AG04450 (cell line): Measurements from ENCODE around the gene TNN. TPM values are rescaled to one million over a fixed set of nuclear protein-coding genes. Genes with fewer than 3 reads are reported as not detected.

Experiments used
- polyA plus RNA-seq: library from polyadenylated mRNA; depleted of rRNA; stranded (reverse); fragments of >200 nt; gene quantifications from 2 replicates; pipeline ENCODE4 v1.2.3, GENCODE V29; 2011; rRNA removed
- small RNA-seq: library from RNA; depleted of rRNA; stranded (forward); fragments of <200 nt; gene quantifications from one replicate; pipeline ENCODE3, GENCODE V24; 2012; ENCODE audit warnings: low read depth; ENCODE audit not compliant: insufficient read length

TNN gene
- polyA plus RNA-seq, 1 experiment = not detected

Small RNAs within 50 kb of the gene (small RNA-seq; reads per million reads assigned to genes)
- not detected for gene RF00019

Other genes with a start within 250 kb of the TNN start
- 53.8 and 71.2 TPM in 2 replicates for gene CACYBP, start 67.9 kb upstream of the TNN start, polyA plus RNA-seq
- gene MRPS14, start 44.4 kb upstream of the TNN start, polyA plus RNA-seq = 37.4 and 40.8 TPM in 2 replicates
- gene KIAA0040, start 124.9 kb downstream of the TNN start, polyA plus RNA-seq = not detected in 2 replicates